ENCODE data around the gene FBXO41.

FBXO41 gene

GRCh38 chr2:73252238-73253027 is 31.8 kb downstream of the FBXO41 start:
- Histone ChIP-seq H3K27me3 (ENCODE audit: low read depth, low read length) (no peaks in the 10 kb centered on the region), H3K4me1 (ENCODE audit: control insufficient read depth in 1 of 2, insufficient read depth in 2 of 2, low read length in 2 of 2) (peaks cover 0 to 5% of the 10 kb centered on the region in 2 donors), H3K36me3 (ENCODE audit: control insufficient read depth in 1 of 2, insufficient read depth in 2 of 2, low read length in 2 of 2) (peaks cover 62 to 65% of the 10 kb centered on the region in 2 donors), H3K4me3 (ENCODE audit: low read depth in 1 of 2, low read length in 2 of 2) (no peak overlapping the region), H3K9me3 (ENCODE audit: control insufficient read depth in 1 of 2, low read length in 2 of 2) (no peaks in the 10 kb centered on the region), H3K27ac (ENCODE audit: low read length) (no peak overlapping the region)

- peaks cover 75 to 77% of the 10 kb centered on the region in 2 donors for H3K36me3 ChIP-seq (ENCODE audit: control insufficient read depth in 1 of 2, insufficient read depth in 2 of 2, low read length in 2 of 2)
Observed at GRCh38 chr2:73250872-73251846, 33.1 kb downstream of the FBXO41 start.

GRCh38 chr2:73249636-73250035 is 34.6 kb downstream of the FBXO41 start:
- peaks cover 0 to 5% of the 10 kb centered on the region in 2 donors for H3K4me1 ChIP-seq (ENCODE audit: control insufficient read depth in 1 of 2, insufficient read depth in 2 of 2, low read length in 2 of 2)
- H3K4me3 ChIP-seq (ENCODE audit: low read depth in 1 of 2, low read length in 2 of 2) = no peak overlapping the region
- no peaks in the 10 kb centered on the region for H3K27me3 ChIP-seq (ENCODE audit: low read depth, low read length)
- H3K36me3 ChIP-seq (ENCODE audit: control insufficient read depth in 1 of 2, insufficient read depth in 2 of 2, low read length in 2 of 2) = peaks cover 88 to 90% of the 10 kb centered on the region in 2 donors
- H3K27ac ChIP-seq (ENCODE audit: low read length) = no peak overlapping the region
- H3K9me3 ChIP-seq (ENCODE audit: control insufficient read depth in 1 of 2, low read length in 2 of 2) = no peaks in the 10 kb centered on the region

More at GRCh38 chr2:73250872-73251846, 33.1 kb downstream of the FBXO41 start:
- no peaks in the 10 kb centered on the region for H3K9me3 ChIP-seq (ENCODE audit: control insufficient read depth in 1 of 2, low read length in 2 of 2)
- no peaks in the 10 kb centered on the region for H3K27me3 ChIP-seq (ENCODE audit: low read depth, low read length)
- H3K4me1 ChIP-seq (ENCODE audit: control insufficient read depth in 1 of 2, insufficient read depth in 2 of 2, low read length in 2 of 2) = peaks cover 0 to 5% of the 10 kb centered on the region in 2 donors
- H3K27ac ChIP-seq (ENCODE audit: low read length) = no peak overlapping the region
- H3K4me3 ChIP-seq (ENCODE audit: low read depth in 1 of 2, low read length in 2 of 2) = no peak overlapping the region

DNA sequence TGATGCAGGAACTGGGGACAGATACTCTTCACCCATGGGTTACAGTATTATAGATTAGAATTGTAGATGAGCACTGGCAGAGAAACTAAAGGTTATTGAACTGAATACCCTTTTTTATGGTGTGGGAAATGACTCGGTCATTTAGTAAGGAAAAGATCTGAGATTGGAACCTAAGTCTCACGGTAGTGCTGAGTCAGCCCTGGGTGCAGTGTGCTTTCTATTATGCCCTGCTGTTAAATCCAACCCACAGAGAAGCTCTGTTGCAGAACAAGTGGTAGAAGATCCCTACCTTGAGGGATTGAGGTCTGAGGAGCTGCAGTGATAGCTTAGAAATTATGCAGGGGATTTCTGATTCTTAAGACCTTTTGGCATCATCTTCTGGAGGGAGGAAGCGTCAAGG is 37.4 kb downstream of the FBXO41 start:
- no peak overlapping the region for H3K27ac ChIP-seq (ENCODE audit: low read length)
- H3K27me3 ChIP-seq (ENCODE audit: low read depth, low read length) = no peaks in the 10 kb centered on the region
- peaks cover 87 to 88% of the 10 kb centered on the region in 2 donors for H3K36me3 ChIP-seq (ENCODE audit: control insufficient read depth in 1 of 2, insufficient read depth in 2 of 2, low read length in 2 of 2)

DNA sequence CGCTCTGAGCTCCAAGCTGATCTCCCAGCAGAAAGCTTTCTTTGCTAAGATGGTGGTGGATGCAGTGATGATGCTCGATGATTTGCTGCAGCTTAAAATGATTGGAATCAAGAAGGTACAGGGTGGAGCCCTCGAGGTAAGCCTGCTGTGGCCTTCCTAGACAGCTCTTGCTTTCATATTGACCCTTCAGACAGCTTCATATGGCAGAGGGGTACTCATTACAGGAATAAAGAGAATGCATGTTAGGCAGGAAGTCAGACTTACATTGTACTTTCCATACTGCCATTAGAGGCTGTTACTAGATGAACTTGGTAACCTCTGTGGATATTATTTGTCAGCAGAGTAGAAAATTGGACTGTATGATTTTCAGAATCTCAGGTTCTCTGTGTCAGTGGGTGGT is 39.7 kb downstream of the FBXO41 start:
- Histone ChIP-seq H3K27ac (ENCODE audit: low read length) (no peak overlapping the region), H3K4me1 (ENCODE audit: control insufficient read depth in 1 of 2, insufficient read depth in 2 of 2, low read length in 2 of 2) (peaks cover 0 to 4% of the 10 kb centered on the region in 2 donors), H3K9me3 (ENCODE audit: control insufficient read depth in 1 of 2, low read length in 2 of 2) (no peaks in the 10 kb centered on the region), H3K4me3 (ENCODE audit: low read depth in 1 of 2, low read length in 2 of 2) (no peak overlapping the region), H3K27me3 (ENCODE audit: low read depth, low read length) (no peaks in the 10 kb centered on the region), H3K36me3 (ENCODE audit: control insufficient read depth in 1 of 2, insufficient read depth in 2 of 2, low read length in 2 of 2) (peaks cover 74 to 84% of the 10 kb centered on the region in 2 donors)

More for the DNA sequence above, 37.4 kb downstream of the FBXO41 start:
- Histone ChIP-seq H3K9me3 (ENCODE audit: control insufficient read depth in 1 of 2, low read length in 2 of 2) (no peaks in the 10 kb centered on the region), H3K4me1 (ENCODE audit: control insufficient read depth in 1 of 2, insufficient read depth in 2 of 2, low read length in 2 of 2) (peaks cover 0 to 5% of the 10 kb centered on the region in 2 donors), H3K4me3 (ENCODE audit: low read depth in 1 of 2, low read length in 2 of 2) (no peak overlapping the region)

- H3K36me3 ChIP-seq (ENCODE audit: control insufficient read depth in 1 of 2, insufficient read depth in 2 of 2, low read length in 2 of 2) = peaks cover 71 to 83% of the 10 kb centered on the region in 2 donors
- no peaks in the 10 kb centered on the region for H3K4me1 ChIP-seq (ENCODE audit: control insufficient read depth in 1 of 2, insufficient read depth in 2 of 2, low read length in 2 of 2)
- no peaks in the 10 kb centered on the region for H3K27me3 ChIP-seq (ENCODE audit: low read depth, low read length)
- no peak overlapping the region for H3K27ac ChIP-seq (ENCODE audit: low read length)
- H3K4me3 ChIP-seq (ENCODE audit: low read depth in 1 of 2, low read length in 2 of 2) = no peak overlapping the region
- H3K9me3 ChIP-seq (ENCODE audit: control insufficient read depth in 1 of 2, low read length in 2 of 2) = no peaks in the 10 kb centered on the region
Observed at GRCh38 chr2:73243884-73244570, 40.3 kb downstream of the FBXO41 start.

DNA sequence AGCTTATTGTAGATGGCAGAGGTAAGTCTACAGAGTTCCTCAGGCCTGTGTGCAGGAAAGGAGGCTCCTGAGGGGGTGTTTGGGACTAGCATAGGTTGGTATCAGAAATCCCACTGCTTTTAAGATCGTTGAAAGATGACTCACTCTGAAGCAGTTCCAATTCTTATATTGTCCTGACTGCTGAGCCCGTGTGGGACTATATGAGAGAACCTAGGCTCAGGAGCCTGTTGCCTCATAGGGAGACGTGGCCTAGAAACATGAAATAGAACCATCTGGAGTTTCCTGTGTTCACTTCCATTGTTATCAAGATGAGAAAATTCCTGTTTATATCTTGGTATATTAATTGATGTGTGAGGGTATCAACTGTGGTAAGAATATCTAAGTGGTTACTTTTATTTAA is 44.5 kb downstream of the FBXO41 start:
- H3K4me3 ChIP-seq (ENCODE audit: low read depth in 1 of 2, low read length in 2 of 2) = no peak overlapping the region
- no peaks in the 10 kb centered on the region for H3K27me3 ChIP-seq (ENCODE audit: low read depth, low read length)
- H3K27ac ChIP-seq (ENCODE audit: low read length) = no peak overlapping the region
- H3K36me3 ChIP-seq (ENCODE audit: control insufficient read depth in 1 of 2, insufficient read depth in 2 of 2, low read length in 2 of 2) = peaks cover 39 to 45% of the 10 kb centered on the region in 2 donors
- H3K9me3 ChIP-seq (ENCODE audit: control insufficient read depth in 1 of 2, low read length in 2 of 2) = no peaks in the 10 kb centered on the region
- H3K4me1 ChIP-seq (ENCODE audit: control insufficient read depth in 1 of 2, insufficient read depth in 2 of 2, low read length in 2 of 2) = peaks cover 10 to 19% of the 10 kb centered on the region in 2 donors

- Histone ChIP-seq H3K27me3 (ENCODE audit: low read depth, low read length) (no peaks in the 10 kb centered on the region), H3K4me3 (ENCODE audit: low read depth in 1 of 2, low read length in 2 of 2) (no peak overlapping the region), H3K9me3 (ENCODE audit: control insufficient read depth in 1 of 2, low read length in 2 of 2) (no peaks in the 10 kb centered on the region), H3K36me3 (ENCODE audit: control insufficient read depth in 1 of 2, insufficient read depth in 2 of 2, low read length in 2 of 2) (peaks cover 31 to 37% of the 10 kb centered on the region in 2 donors), H3K4me1 (ENCODE audit: control insufficient read depth in 1 of 2, insufficient read depth in 2 of 2, low read length in 2 of 2) (peaks cover 11 to 20% of the 10 kb centered on the region in 2 donors), H3K27ac (ENCODE audit: low read length) (no peak overlapping the region)
Observed at GRCh38 chr2:73238976-73239375, 45.3 kb downstream of the FBXO41 start.

- Histone ChIP-seq H3K9me3 (ENCODE audit: control insufficient read depth in 1 of 2, low read length in 2 of 2) (no peaks in the 10 kb centered on the region), H3K36me3 (ENCODE audit: control insufficient read depth in 1 of 2, insufficient read depth in 2 of 2, low read length in 2 of 2) (peaks cover 24 to 30% of the 10 kb centered on the region in 2 donors), H3K4me1 (ENCODE audit: control insufficient read depth in 1 of 2, insufficient read depth in 2 of 2, low read length in 2 of 2) (peaks cover 11 to 20% of the 10 kb centered on the region in 2 donors), H3K27ac (ENCODE audit: low read length) (no peak overlapping the region), H3K27me3 (ENCODE audit: low read depth, low read length) (no peaks in the 10 kb centered on the region), H3K4me3 (ENCODE audit: low read depth in 1 of 2, low read length in 2 of 2) (no peak overlapping the region)
Observed at GRCh38 chr2:73238149-73238548, 46.1 kb downstream of the FBXO41 start.

DNA sequence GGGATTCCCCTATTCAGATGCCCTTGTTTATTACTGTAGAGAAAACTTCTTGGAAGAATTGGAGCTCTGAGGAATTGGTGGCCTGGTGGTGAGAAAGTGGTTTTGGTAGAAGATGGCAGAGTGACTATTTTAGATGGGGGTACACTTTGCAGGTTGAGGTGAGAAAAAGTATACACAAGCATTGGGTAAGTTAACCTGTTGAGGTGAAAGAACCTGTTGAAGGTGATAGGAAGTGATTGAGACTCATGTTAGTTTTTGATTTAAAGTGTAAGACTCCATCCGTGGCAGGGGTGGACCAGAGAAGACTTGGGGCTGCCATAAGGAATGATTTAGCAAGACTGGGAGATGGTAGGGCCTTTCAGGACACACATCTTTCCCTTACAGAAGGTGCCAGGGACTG is 47.1 kb downstream of the FBXO41 start:
- peaks cover 17 to 23% of the 10 kb centered on the region in 2 donors for H3K36me3 ChIP-seq (ENCODE audit: control insufficient read depth in 1 of 2, insufficient read depth in 2 of 2, low read length in 2 of 2)
- H3K4me1 ChIP-seq (ENCODE audit: control insufficient read depth in 1 of 2, insufficient read depth in 2 of 2, low read length in 2 of 2) = peaks cover 15 to 26% of the 10 kb centered on the region in 2 donors
- H3K27ac ChIP-seq (ENCODE audit: low read length) = no peak overlapping the region
- H3K27me3 ChIP-seq (ENCODE audit: low read depth, low read length) = no peaks in the 10 kb centered on the region
- no peak overlapping the region for H3K4me3 ChIP-seq (ENCODE audit: low read depth in 1 of 2, low read length in 2 of 2)
- H3K9me3 ChIP-seq (ENCODE audit: control insufficient read depth in 1 of 2, low read length in 2 of 2) = no peaks in the 10 kb centered on the region
